WTC11 (cell line): Measurements from ENCODE around the gene MPI. TPM values are rescaled to one million over a fixed set of nuclear protein-coding genes. Genes with fewer than 3 reads are reported as not detected.
A peak's percentile ranks its signal among the peaks of the same experiment; 100 is the strongest.

ENCODE experiments used
- ARID4B ChIP-seq: sonication (generic); formaldehyde crosslinking; IDR thresholded peaks from 2 replicates; pipeline ENCODE4 v1.8.0; 2023; ENCODE audit warnings: missing genetic modification reagents, mild to moderate bottlenecking, borderline replicate concordance
- ATF3 ChIP-seq: sonication (generic); formaldehyde crosslinking; conservative IDR thresholded peaks from 2 replicates; pipeline ENCODE4 v1.8.1; 2022; ENCODE audit warnings: mild to moderate bottlenecking, missing genetic modification reagents
- CREB1 ChIP-seq: sonication (generic); formaldehyde crosslinking; IDR thresholded peaks from 2 replicates; pipeline ENCODE4 v1.8.0; 2023; ENCODE audit warnings: mild to moderate bottlenecking, missing genetic modification reagents
- CTCF ChIP-seq: fragments of 200-600 bp; IDR thresholded peaks from 2 replicates; pipeline ENCODE4 v1.8.0; 2022; ENCODE audit warnings: antibody characterized with exemption
- FOXP1 ChIP-seq: sonication (generic); formaldehyde crosslinking; IDR thresholded peaks from 2 replicates; pipeline ENCODE4 v1.8.0; 2022; ENCODE audit warnings: missing genetic modification reagents, mild to moderate bottlenecking, moderate library complexity, borderline replicate concordance
- GABPB1 ChIP-seq: sonication (generic); formaldehyde crosslinking; IDR thresholded peaks from 2 replicates; pipeline ENCODE4 v1.8.1; 2023; ENCODE audit warnings: mild to moderate bottlenecking, missing genetic modification reagents
- GRHL2 ChIP-seq: fragments of 250-450 bp; sonication (Bioruptor Pico); IDR thresholded peaks from 2 replicates; pipeline ENCODE4 v1.8.0; 2022; ENCODE audit warnings: mild to moderate bottlenecking, moderate library complexity; ENCODE audit not compliant: insufficient replicate concordance, severe bottlenecking
- HMGXB4 ChIP-seq: sonication (generic); formaldehyde crosslinking; IDR thresholded peaks from 2 replicates; pipeline ENCODE4 v1.8.1; 2023; ENCODE audit warnings: mild to moderate bottlenecking, moderate library complexity, missing genetic modification reagents
- KAT7 ChIP-seq: sonication (generic); formaldehyde crosslinking; IDR thresholded peaks from 2 replicates; pipeline ENCODE4 v1.8.1; 2023; ENCODE audit warnings: missing genetic modification reagents, mild to moderate bottlenecking, borderline replicate concordance
- OVOL2 ChIP-seq: fragments of 250-450 bp; sonication (Bioruptor Pico); IDR thresholded peaks from 2 replicates; pipeline ENCODE4 v1.9.0; 2021; ENCODE audit warnings: mild to moderate bottlenecking, borderline replicate concordance
- PREB ChIP-seq: sonication (generic); formaldehyde crosslinking; IDR thresholded peaks from 2 replicates; pipeline ENCODE4 v1.8.1; 2022; ENCODE audit warnings: mild to moderate bottlenecking, missing genetic modification reagents, moderate library complexity, borderline replicate concordance
- SP1 ChIP-seq: sonication (generic); formaldehyde crosslinking; conservative IDR thresholded peaks from 2 replicates; pipeline ENCODE4 v1.8.1; 2022; ENCODE audit warnings: missing genetic modification reagents
- TEAD1 ChIP-seq: sonication (generic); formaldehyde crosslinking; IDR thresholded peaks from 2 replicates; pipeline ENCODE4 v1.8.0; 2022; ENCODE audit warnings: mild to moderate bottlenecking, missing genetic modification reagents
- TP53 ChIP-seq: sonication (generic); formaldehyde crosslinking; IDR thresholded peaks from 2 replicates; pipeline ENCODE4 v1.8.1; 2023; ENCODE audit warnings: mild to moderate bottlenecking, missing genetic modification reagents
- ZBTB43 ChIP-seq: sonication (generic); formaldehyde crosslinking; IDR thresholded peaks from 2 replicates; pipeline ENCODE4 v1.8.1; 2023; ENCODE audit warnings: mild to moderate bottlenecking, missing genetic modification reagents
- ZNF219 ChIP-seq: sonication (generic); formaldehyde crosslinking; IDR thresholded peaks from 2 replicates; pipeline ENCODE4 v1.8.0; 2023; ENCODE audit warnings: missing genetic modification reagents, mild to moderate bottlenecking, borderline replicate concordance
- ZNF396 ChIP-seq: fragments of 250-450 bp; sonication (Bioruptor Pico); IDR thresholded peaks from 2 replicates; pipeline ENCODE4 v1.8.0; 2021; ENCODE audit warnings: mild to moderate bottlenecking, moderate library complexity, borderline replicate concordance
- ZNF425 ChIP-seq: fragments of 250-450 bp; sonication (Bioruptor Pico); conservative IDR thresholded peaks from 2 replicates; pipeline ENCODE4 v1.9.0; 2021; ENCODE audit warnings: mild to moderate bottlenecking
- total RNA-seq: library from RNA; stranded (reverse); gene quantifications from 3 replicates; pipeline ENCODE4 v1.2.3, GENCODE V29; 2021

The MPI gene
- total RNA-seq, 1 experiment from 2014 or later: 36.3 TPM

GRCh38 chr15:74906450-74907162, 16.8 kb downstream of the MPI start, which contains the start of gene FAM219B (continued):
- peak; percentile 93; the same call in 1 of the 2 replicates for TF ChIP-seq KAT7 (CRISPR knock-in tag)
- TF ChIP-seq ATF3 (CRISPR knock-in tag): no peak
- TF ChIP-seq PREB (CRISPR knock-in tag): 0 out of 2 replicates have a peak, but pooled peaks have one; percentile 52
- TF ChIP-seq HMGXB4: peak; percentile 95
- no peak for TF ChIP-seq CREB1 (CRISPR knock-in tag)
- no peak for TF ChIP-seq GRHL2 (CRISPR knock-in tag)
- no peak for TF ChIP-seq OVOL2 (CRISPR knock-in tag)
- TF ChIP-seq ZNF425: no peak
- TF ChIP-seq ARID4B (CRISPR knock-in tag): peak; percentile 82; the same call in 1 of the 2 replicates
- TF ChIP-seq FOXP1 (CRISPR knock-in tag): peak; percentile 69; the same call in 1 of the 2 replicates
- peak; percentile 93 for TF ChIP-seq GABPB1 (CRISPR knock-in tag)
- TF ChIP-seq ZNF396 (CRISPR knock-in tag): no peak
- 0 out of 2 replicates have a peak, but pooled peaks have one; percentile 66 for TF ChIP-seq ZNF219 (CRISPR knock-in tag)
- peak; percentile 18; the same call in 1 of the 2 replicates for TF ChIP-seq TEAD1
- TF ChIP-seq ZBTB43 (CRISPR knock-in tag): 0 out of 2 replicates have a peak, but pooled peaks have one; percentile 48
- peak; percentile 78 for TF ChIP-seq SP1 (CRISPR knock-in tag)
- TF ChIP-seq TP53: 0 out of 2 replicates have a peak, but pooled peaks have one; percentile 0
- no peak for TF ChIP-seq CTCF
